Measurements from ENCODE around the gene EP300.
"Not testable (repeated sequence)": the region's sequence is repeated elsewhere in the genome, so short reads cannot be mapped to it uniquely, and the experiment has no call there.

The EP300 gene

DNA sequence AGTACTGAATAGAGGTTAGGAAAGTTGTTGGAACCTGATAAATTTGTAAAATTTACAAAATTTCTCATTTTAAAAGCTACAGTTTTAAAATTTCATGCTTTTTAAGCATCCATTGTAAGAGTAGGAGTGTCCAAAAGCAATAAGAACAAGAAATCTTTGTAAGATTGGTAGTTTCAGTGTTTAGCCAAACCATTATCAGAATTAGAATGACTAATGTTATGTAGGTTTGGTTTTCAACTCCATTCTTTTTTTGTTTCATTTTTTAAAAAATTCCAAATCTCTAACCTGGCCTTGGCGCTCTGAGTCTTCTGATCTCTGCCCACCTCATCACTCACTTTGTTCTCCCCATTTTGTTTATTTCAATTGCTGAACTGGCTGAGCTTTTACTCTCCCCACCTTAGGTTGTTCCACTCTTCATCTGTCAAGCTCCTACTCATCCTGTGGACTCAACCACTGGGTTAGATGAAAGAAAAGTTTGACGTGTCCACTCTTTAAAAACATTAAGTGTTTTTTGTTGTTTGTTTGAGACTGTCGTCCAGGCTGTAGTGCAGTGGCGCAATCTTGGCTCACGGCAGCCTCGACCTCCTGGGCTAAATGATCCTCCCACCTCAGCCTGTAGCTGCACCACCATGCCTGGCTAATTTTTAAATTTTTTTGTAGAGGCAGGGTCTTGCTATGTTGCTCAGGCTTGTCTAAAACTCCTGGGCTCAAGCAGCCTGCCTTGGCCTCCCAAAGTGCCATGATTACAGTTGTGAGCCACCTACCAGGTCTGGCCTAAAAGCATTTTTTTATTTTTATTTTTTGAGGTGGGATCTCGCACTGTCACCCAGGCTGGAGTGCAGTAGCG is 14.0 kb downstream of the EP300 start:
- no peak for DNase-seq (ENCODE audit: low read depth)
- no peak for TF ChIP-seq CTCF (conservative IDR thresholded peaks at IDR 0.05; ENCODE audit: low read depth, low read length)
- no peak overlapping the region for H3K4me3 ChIP-seq (ENCODE audit: low read length)

- not testable (repeated sequence) for DNase-seq (ENCODE audit: low read depth); H3K4me3 ChIP-seq (ENCODE audit: low read length)
Observed at GRCh38 chr22:41106969-41107325, 14.6 kb downstream of the EP300 start.

DNA sequence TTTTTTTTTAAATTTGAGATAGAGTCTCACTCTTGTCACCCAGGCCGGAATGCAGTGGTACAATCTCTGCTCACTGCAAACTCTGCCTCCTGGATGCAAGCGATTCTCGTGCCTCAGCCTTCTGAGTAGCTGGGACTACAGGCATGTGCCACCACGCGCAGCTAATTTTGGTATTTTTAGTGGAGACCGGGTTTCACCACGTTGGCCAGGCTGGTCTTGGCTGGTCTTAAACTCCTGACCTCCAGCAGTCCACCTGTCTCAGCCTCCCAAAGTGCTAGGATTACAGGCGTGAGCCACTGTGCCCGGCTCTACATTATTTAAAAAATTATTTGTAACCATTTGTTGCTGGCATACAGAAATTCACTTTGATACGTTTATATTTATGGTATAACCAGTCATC is 18.6 kb downstream of the EP300 start:
- TF ChIP-seq CTCF (conservative IDR thresholded peaks at IDR 0.05; ENCODE audit: low read depth, low read length), result no peak
- no peak for DNase-seq (ENCODE audit: low read depth)
- no peak overlapping the region for H3K4me3 ChIP-seq (ENCODE audit: low read length)

- no peak for TF ChIP-seq CTCF (conservative IDR thresholded peaks at IDR 0.05; ENCODE audit: low read depth, low read length)
- no peak for DNase-seq (ENCODE audit: low read depth)
- H3K4me3 ChIP-seq (ENCODE audit: low read length), result no peak overlapping the region
Observed at GRCh38 chr22:41116342-41116741, 23.9 kb downstream of the EP300 start.

GRCh38 chr22:41117127-41117965 is 25.0 kb downstream of the EP300 start:
- DNase-seq (ENCODE audit: low read depth), result no peak
- TF ChIP-seq CTCF (conservative IDR thresholded peaks at IDR 0.05; ENCODE audit: low read depth, low read length), result no peak
- H3K4me3 ChIP-seq (ENCODE audit: low read length), result no peak overlapping the region

DNA sequence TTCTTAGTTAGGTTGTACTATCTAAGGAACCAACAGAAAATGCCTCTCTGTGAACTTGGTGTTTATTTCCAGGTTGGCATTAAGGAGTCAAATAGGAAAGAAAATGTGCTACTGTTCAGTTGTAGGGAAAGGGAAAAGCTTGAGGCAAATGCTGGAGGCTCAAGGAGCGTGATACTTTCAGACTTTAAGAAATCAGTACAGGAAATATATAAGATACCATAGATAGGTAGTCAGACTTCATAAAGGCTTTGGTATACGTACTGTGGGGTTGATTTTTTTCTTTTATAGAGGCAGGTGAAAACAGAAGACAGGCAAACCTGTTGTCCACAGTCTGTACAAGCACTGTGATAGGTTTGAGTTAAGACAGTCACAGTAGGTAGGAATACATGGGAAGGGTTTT is 30.8 kb downstream of the EP300 start:
- DNase-seq (ENCODE audit: low read depth), result no peak
- no peak for TF ChIP-seq CTCF (conservative IDR thresholded peaks at IDR 0.05; ENCODE audit: low read depth, low read length)
- H3K4me3 ChIP-seq (ENCODE audit: low read length), result no peak overlapping the region

DNA sequence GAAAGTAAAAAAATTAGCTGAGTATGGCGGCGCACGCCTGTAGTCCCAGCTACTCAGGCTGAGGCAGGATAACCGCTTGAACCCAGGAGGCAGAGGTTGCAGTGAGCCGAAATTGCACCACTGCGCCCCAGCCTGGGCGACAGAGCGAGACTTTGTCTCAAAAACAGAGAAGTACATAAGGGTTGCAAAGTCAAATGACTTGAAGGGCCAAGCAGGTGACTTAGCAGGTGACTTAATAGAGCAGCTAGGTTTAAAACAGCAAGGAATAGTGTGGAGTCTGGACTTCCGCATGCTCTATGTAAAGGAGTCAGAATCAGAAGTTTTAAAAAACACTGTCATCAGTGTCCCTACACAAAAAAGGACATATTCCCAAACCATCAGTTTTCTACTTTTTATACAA is 31.7 kb downstream of the EP300 start:
- H3K4me3 ChIP-seq (ENCODE audit: low read length), result no peak overlapping the region
- no peak for DNase-seq (ENCODE audit: low read depth)
- no peak for TF ChIP-seq CTCF (conservative IDR thresholded peaks at IDR 0.05; ENCODE audit: low read depth, low read length)

Data from retinal pigment epithelial cell (primary cell).